Fibroblast of peridontal ligament (primary cell): ENCODE results near the gene MISP3.
A peak's percentile ranks its signal among the peaks of the same experiment; 100 is the strongest.

Source experiments
- DNase-seq: peaks from one replicate; pipeline ENCODE4 v3.0.0-alpha.2; 2010; ENCODE audit errors: extremely low read depth

MISP3 gene

GRCh38 chr19:14102756-14103155, 30.2 kb downstream of the MISP3 start:
- no peak for DNase-seq

DNA sequence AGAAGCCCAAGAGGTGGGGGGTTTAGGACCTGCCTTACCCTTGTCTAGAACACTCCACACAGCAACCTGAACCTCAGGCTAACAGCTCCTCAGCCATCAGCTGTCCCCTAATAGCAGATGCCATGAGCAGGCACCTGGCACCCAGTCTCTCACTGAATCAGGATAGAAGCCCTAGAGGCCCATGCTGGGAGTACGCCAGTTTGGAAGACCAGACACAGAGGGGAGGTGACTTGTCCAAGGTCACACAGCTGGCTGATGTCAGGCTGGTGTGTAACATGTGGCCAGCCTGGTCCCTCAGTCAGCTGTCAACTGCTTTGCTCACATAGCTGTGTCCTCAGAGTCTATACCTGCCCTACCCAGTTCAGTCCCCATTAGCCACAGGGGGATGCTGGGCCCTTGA, 30.7 kb downstream of the MISP3 start:
- DNase-seq = no peak

DNA sequence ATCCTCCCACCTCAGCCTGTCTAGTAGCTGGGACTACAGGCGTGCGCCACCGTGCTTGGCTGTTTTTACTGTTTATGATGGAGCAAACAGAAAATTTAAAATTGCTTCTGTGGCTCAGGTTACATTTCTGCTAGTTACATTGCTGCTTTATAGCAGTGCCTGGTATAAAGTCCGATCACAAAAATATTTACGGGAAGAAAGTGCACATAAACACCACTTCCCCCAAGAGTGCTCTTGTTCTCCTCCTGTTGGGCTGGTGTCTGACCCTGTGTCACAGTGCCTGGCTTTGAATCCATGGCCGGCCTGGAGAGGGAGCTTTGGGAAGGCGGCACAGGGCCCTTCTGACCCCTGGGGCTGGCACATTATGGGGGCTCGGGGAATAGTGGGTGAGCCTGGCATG, 33.1 kb downstream of the MISP3 start:
- DNase-seq = no peak

DNA sequence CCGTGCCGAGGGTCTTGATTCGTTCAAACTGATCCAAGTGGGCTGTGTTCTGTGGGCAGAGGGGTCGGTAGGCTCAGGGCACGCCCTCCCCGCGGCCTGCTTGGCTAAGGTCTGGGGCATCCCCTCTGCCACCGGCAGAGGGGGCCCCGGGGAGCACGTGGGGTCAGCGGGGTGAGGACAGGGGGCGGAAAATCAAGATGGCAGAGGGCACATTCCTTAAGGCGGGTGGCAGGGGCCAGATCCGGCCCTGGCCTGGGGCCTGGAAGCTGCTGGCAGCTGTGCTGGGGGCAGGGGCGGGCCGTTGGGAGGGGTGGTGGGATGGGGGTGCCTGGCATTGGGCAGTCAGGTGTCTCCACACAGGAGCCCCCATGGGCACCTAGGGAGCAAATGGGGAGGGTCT, 34.3 kb downstream of the MISP3 start:
- no peak for DNase-seq

GRCh38 chr19:14107581-14108461, 35.2 kb downstream of the MISP3 start:
- DNase-seq = no peak

- DNase-seq = no peak
Observed at GRCh38 chr19:14110650-14111049, 38.1 kb downstream of the MISP3 start.

DNA sequence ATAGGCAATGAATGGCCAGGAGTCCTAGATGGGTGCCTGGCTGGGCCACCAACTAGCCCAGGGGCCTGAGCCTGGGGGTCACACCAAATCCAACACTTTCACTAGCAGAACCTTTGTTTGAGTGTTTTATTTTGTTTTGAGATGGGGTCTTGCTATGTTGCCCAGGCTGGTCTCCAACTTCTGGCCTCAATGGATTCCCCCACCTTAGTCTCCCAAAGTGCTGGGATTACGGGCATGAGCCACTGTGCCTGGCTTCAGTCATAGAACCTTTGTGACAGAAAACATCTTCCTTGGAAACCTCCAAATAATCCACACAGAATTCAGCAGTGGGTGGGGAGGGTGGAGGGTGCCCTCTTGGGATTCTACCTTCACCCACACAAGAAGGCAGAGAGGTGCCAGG, 38.9 kb downstream of the MISP3 start:
- DNase-seq = no peak

DNA sequence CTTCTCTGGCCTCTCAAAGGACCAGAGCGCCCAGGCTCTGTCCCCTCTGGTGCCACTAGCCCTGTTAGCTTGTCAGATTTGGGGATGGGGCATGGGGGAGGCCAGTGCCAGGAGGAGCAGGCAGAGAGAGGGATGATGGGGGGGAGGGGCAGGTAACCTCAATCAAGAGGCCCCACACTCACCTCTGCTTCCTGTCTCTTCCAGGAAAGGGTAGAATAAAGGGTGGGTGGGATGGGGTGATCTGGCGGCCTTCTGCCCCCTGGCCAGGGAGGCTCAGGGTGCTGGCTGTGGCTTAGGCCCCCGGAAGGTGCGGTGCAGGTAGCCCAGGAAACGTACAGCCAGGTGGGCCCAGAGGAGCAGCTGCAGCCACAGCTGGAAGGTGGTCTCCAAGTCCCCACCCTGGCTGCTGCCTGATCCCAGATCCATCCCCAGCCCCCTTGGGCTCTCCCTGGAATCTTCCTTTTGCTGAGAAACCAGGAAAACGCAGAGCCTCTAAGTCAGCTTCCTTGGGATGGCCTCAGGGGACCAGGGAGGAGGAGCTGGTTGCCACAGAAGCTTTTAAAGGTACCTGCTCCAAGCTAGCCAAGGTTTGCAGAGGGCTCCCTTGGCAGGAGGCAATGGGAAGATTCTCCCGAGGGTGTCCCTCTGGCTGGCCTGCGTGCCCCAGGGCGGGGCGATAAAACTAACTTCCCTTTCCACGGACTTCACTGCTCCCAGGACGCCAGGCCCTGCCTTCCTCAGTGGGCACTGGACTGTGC, 39.6 kb downstream of the MISP3 start:
- peak; percentile 29 for DNase-seq

DNA sequence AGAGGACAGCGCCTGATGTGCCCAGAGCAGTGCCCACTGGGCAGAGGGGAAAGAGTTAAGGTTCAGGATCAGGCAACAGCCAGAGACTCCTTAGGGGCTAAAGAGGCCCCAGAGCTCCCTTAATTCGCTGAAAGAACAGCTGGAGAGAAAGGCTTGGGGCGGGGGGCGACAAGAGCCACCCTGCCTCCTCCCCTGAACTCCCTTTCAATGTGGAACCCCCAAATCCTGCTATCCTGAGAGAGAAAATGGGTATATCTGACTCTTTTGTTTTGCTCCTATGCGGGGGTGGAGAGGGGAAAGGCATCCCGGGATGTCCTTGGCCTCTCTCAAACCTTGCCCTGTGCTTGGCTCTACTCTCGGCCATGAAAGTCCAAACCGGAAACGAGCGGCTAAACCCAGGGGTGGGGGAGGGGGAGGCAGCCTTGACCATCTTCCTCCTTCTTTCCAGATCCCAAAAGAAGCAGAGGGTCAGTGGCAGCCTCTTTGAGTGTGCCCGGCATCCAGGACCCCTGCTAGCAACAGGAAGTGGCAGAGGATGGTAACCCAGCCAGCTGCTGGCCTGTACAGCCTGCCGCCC, 40.3 kb downstream of the MISP3 start:
- peak; percentile 19 for DNase-seq

GRCh38 chr19:14113762-14114414, 41.3 kb downstream of the MISP3 start:
- DNase-seq = no peak

DNA sequence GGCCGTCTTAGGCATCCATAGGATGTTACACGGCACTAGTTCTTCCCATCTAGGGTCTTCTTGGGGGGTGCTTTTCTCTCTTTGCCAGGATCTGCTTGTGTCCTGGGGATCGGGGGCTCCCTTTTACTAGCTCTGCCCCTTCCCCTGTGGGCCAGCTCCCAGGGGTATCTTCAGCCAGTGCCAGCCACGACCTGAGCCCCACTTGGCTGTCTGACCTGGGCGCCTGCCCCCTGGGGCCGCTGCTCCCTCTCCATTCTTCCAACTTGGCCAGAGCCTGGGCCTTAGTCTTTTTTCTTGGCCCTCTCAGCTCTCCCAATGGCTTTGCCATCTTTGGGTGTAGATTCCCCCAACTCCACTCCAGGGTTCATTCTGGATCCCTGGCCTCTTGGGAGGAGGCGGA, 41.9 kb downstream of the MISP3 start:
- no peak for DNase-seq

DNA sequence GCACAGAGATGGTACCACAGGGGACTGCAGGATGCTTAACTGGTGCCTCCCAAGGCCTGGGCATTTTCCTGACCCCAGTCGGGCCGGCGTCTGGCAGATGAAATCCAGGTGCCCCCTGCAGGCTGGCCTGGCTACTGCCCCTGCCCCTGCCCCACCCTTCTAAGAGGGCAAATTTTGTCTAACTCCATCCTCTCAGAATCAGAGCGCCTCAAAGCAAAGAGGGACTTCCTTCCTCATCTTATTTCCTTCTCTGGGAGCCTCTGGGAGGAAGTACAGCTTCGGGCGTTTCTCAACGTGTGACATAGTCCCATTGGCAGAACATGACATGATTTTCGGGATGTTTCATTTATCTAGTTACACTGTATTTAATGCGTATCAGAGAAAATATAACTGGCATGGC, 42.3 kb downstream of the MISP3 start:
- DNase-seq = no peak

GRCh38 chr19:14115756-14116155, 43.2 kb downstream of the MISP3 start:
- DNase-seq = no peak

GRCh38 chr19:14116525-14116917, 43.9 kb downstream of the MISP3 start:
- DNase-seq = no peak

- DNase-seq = no peak
Observed at GRCh38 chr19:14116918-14117578, 44.5 kb downstream of the MISP3 start.

DNA sequence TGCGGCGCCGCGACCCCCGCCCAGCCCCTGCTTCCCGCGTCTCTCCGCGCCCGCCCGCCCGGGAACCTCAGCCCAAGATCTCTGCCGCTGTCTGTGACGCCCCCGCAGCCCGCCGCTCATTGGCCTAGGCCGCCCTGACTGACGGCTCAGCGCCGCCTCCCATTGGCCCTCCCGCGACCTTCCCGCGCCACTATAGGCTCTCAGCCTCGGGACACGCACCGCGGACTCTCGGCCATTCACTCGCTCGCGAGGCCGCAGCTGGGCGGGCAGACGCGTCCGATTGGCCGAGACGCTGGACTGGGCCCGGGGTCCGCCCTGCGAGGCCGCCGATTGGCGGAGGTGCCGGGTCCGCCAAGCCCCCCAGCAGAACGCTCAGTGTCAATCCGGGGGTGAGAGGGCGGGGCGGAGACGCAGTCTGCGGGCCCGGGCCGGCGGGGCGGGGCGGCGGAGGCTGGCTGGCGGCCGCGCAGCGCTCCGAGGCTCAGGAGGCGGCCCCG, 45.1 kb downstream of the MISP3 start, which contains the start of gene PRKACA:
Gene PRKACA (minus strand): TSS at position 95 of the 497 bp plus-strand sequence. CDS start 215 bp downstream, outside the sequence.
- DNase-seq = peak; percentile 97

- DNase-seq = peak; percentile 69
Observed at GRCh38 chr19:14118165-14119051, 45.8 kb downstream of the MISP3 start.

GRCh38 chr19:14119146-14119545, 46.6 kb downstream of the MISP3 start:
- DNase-seq = no peak

GRCh38 chr19:14119644-14120496, 47.3 kb downstream of the MISP3 start:
- no peak for DNase-seq

DNA sequence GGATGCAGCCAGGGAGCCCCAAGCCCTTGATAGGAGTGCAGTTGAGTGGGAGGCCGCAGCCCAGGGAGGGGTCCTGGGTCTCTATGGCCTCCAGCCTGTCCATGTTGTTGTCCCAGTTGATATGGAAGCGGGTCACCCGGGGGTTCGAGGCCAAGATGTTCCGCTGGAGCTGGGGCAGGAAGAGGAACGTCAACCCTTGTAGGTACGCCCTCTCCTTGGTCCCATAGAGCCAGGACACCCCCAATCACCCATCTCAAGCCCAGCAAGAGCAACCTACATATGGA, 47.9 kb downstream of the MISP3 start:
- no peak for DNase-seq
